GM23338 (cell line): ENCODE results near the gene KHK. TPM values are rescaled to one million over a fixed set of nuclear protein-coding genes. Genes with fewer than 3 reads are reported as not detected.

Experiments
- ATAC-seq: fragments of 200-7000 bp; cut with Tn5 transposase; 3 replicates; pipeline ENCODE4 v1.9.1; 2020
- DNase-seq: peaks from one replicate; pipeline ENCODE4 v3.0.0-alpha.2; 2015; ENCODE audit warnings: low spot score
- H2AFZ ChIP-seq: fragments of 200-600 bp; sonication (generic); 2 replicates; pipeline ENCODE4 v1.8.0; 2016; ENCODE audit warnings: antibody characterized with exemption, mild to moderate bottlenecking, moderate library complexity
- H3F3A ChIP-seq: fragments of 200-600 bp; sonication (generic); replicated peaks from 2 replicates; pipeline ENCODE4 v1.8.0; 2017; ENCODE audit warnings: antibody characterized with exemption, mixed run types, low read depth
- H3K27ac ChIP-seq: fragments of 200-600 bp; sonication (generic); 2 replicates; pipeline ENCODE4 v1.6.1; 2016; ENCODE audit warnings: low read depth
- H3K27me3 ChIP-seq: fragments of 200-600 bp; sonication (generic); 2 replicates; pipeline ENCODE4 v1.8.0; 2016; ENCODE audit warnings: mild to moderate bottlenecking, mixed run types, moderate library complexity; ENCODE audit not compliant: insufficient read depth
- H3K36me3 ChIP-seq: fragments of 200-600 bp; sonication (generic); 2 replicates; pipeline ENCODE4 v1.8.0; 2016; ENCODE audit warnings: mild to moderate bottlenecking; ENCODE audit not compliant: insufficient read depth
- H3K4me1 ChIP-seq: fragments of 200-600 bp; sonication (generic); 2 replicates; pipeline ENCODE4 v1.8.0; 2016; ENCODE audit warnings: mild to moderate bottlenecking, moderate library complexity; ENCODE audit not compliant: insufficient read depth
- H3K4me2 ChIP-seq: fragments of 200-600 bp; sonication (generic); 2 replicates; pipeline ENCODE4 v1.7.1; 2017; ENCODE audit warnings: mixed run types
- H3K4me3 ChIP-seq: fragments of 200-600 bp; sonication (generic); 2 replicates; pipeline ENCODE4 v1.6.1; 2016; ENCODE audit warnings: mixed run types
- H3K79me2 ChIP-seq: fragments of 200-600 bp; sonication (generic); replicated peaks from 2 replicates; pipeline ENCODE4 v1.8.0; 2017; ENCODE audit warnings: mild to moderate bottlenecking; ENCODE audit not compliant: insufficient read depth
- H3K9me2 ChIP-seq: fragments of 200-600 bp; sonication (generic); 2 replicates; pipeline ENCODE4 v1.8.0; 2017; ENCODE audit not compliant: insufficient read depth
- H4K20me1 ChIP-seq: fragments of 200-600 bp; sonication (generic); replicated peaks from 2 replicates; pipeline ENCODE4 v1.8.0; 2017; ENCODE audit warnings: mild to moderate bottlenecking; ENCODE audit not compliant: insufficient read depth
- H3K27ac Mint-ChIP-seq: 2 replicates; pipeline ENCODE4 v1.8.0; 2020; ENCODE audit warnings: inconsistent platforms, mild to moderate bottlenecking, moderate library complexity, mixed read lengths
- H3K27me3 Mint-ChIP-seq: 3 replicates; pipeline ENCODE4 v1.8.0; 2022; ENCODE audit warnings: low read depth, mild to moderate bottlenecking, moderate library complexity, mixed read lengths, inconsistent platforms; ENCODE audit not compliant: insufficient read depth, poor library complexity
- H3K36me3 Mint-ChIP-seq: 3 replicates; pipeline ENCODE4 v1.8.0; 2021; ENCODE audit warnings: low read depth, mild to moderate bottlenecking, inconsistent platforms, moderate library complexity, mixed read lengths
- H3K4me1 Mint-ChIP-seq: 3 replicates; pipeline ENCODE4 v1.8.0; 2020; ENCODE audit warnings: mild to moderate bottlenecking, inconsistent platforms, mixed read lengths
- H3K4me3 Mint-ChIP-seq: 3 replicates; pipeline ENCODE4 v1.8.0; 2021; ENCODE audit warnings: moderate library complexity, mild to moderate bottlenecking, inconsistent platforms, mixed read lengths
- H3K9me3 Mint-ChIP-seq: 3 replicates; pipeline ENCODE4 v1.8.0; 2020; ENCODE audit warnings: moderate library complexity, mild to moderate bottlenecking, inconsistent platforms, mixed read lengths
- CREB1 ChIP-seq: fragments of 250-450 bp; sonication (Bioruptor Pico); IDR thresholded peaks from 2 replicates; pipeline ENCODE4 v1.5.0; 2020; ENCODE audit warnings: low read depth, mild to moderate bottlenecking, moderate library complexity
- ETS1 ChIP-seq: IDR thresholded peaks from 2 replicates; pipeline ENCODE4 v1.6.1; 2016; ENCODE audit warnings: antibody characterized with exemption
- NANOG ChIP-seq: IDR thresholded peaks from 2 replicates; pipeline ENCODE4 v1.6.1; 2016; ENCODE audit warnings: antibody characterized with exemption, borderline replicate concordance
- POLR2AphosphoS5 ChIP-seq: IDR thresholded peaks from 2 replicates; pipeline ENCODE4 v1.6.1; 2016; ENCODE audit warnings: antibody characterized with exemption, low read depth
- ZNF462 ChIP-seq: fragments of 250-450 bp; sonication (Bioruptor Pico); IDR thresholded peaks from 2 replicates; pipeline ENCODE4 v1.5.0; 2020; ENCODE audit warnings: mild to moderate bottlenecking, moderate library complexity
- polyA plus RNA-seq: library from polyadenylated mRNA; unstranded; fragments of >200 nt; fragmentation: Nextera tagmentation; extraction: Ambion mirVana; gene quantifications from 2 replicates; pipeline ENCODE4 v1.2.1, GENCODE V29; 2016
- total RNA-seq: library from RNA; depleted of rRNA; stranded (reverse); fragments of >200 nt; shearing (Covaris generic); gene quantifications from 2 replicates; pipeline ENCODE4 v1.2.3, GENCODE V29; 2014

The KHK gene
- total and polyA plus RNA-seq, 2 experiments from 2014 or later: 9.7 TPM

- H3K4me1 Mint-ChIP-seq: peaks cover 9% of the 10 kb centered on the region; the same call in 2 of the 3 replicates
Measured at GRCh38 chr2:27050996-27051901, 35.3 kb upstream of the KHK start, which contains the start of gene AGBL5. AGBL5 (plus strand) TSS chr2:27051668; CDS start chr2:27052959, 1,291 bp downstream.

More at GRCh38 chr2:27050996-27051901, 35.3 kb upstream of the KHK start, which contains the start of gene AGBL5:
- peak; percentile 54 for ATAC-seq
- peak within 1 kb of the TSS; percentile 99 for H3K4me3 ChIP-seq
- peaks cover 11% of the 10 kb centered on the region for H3F3A ChIP-seq
- peaks cover 12% of the 10 kb centered on the region for H3K9me3 Mint-ChIP-seq
- H3K36me3 Mint-ChIP-seq: peaks cover 36% of the 10 kb centered on the region
- peak within 1 kb of the TSS; percentile 80; the same call in 1 of the 2 replicates for H3K27ac ChIP-seq
- H3K4me3 Mint-ChIP-seq: peak within 1 kb of the TSS; percentile 95
- no peaks in the 10 kb centered on the region for H3K27me3 ChIP-seq
- H3K27ac Mint-ChIP-seq: peak within 1 kb of the TSS; percentile 94
- peaks cover 23% of the 10 kb centered on the region for H3K27me3 Mint-ChIP-seq
- H3K79me2 ChIP-seq: no peaks in the 10 kb centered on the region
- no peaks in the 10 kb centered on the region for H4K20me1 ChIP-seq
- peaks cover 6% of the 10 kb centered on the region; the same call in 1 of the 2 replicates for H3K4me1 ChIP-seq
- DNase-seq: peak; percentile 90
- peaks cover 15% of the 10 kb centered on the region for H3K36me3 ChIP-seq
- TF ChIP-seq CREB1 (peak; percentile 58), POLR2AphosphoS5 (peak; percentile 75), ETS1 (peak; percentile 56), NANOG (no peak; the same call in 1 of the 2 replicates), ZNF462 (CRISPR knock-in tag) (no peak)
- no peaks in the 10 kb centered on the region for H3K9me2 ChIP-seq
- peak within 1 kb of the TSS; percentile 99 for H2AFZ ChIP-seq
- H3K4me2 ChIP-seq: peak within 1 kb of the TSS; percentile 90
